BJ (cell line): ENCODE results near the gene PPP1R13L. TPM values are rescaled to one million over a fixed set of nuclear protein-coding genes. Genes with fewer than 3 reads are reported as not detected.

Experiments used
- CTCF ChIA-PET: fragments of 350-600 bp; formaldehyde crosslinking; extraction: SDS; loops from one replicate; lab custom pipeline; 2021; ENCODE audit warnings: antibody characterized with exemption, inconsistent platforms; lab: Yijun Ruan, JAX
- POLR2A ChIA-PET: fragments of 300-600 bp; sonication (Branson Sonifier 250); formaldehyde crosslinking; extraction: SDS; loops from one replicate; lab custom pipeline; 2021; ENCODE audit warnings: antibody characterized with exemption; lab: Charles Lee
- DNase-seq: peaks from one replicate; pipeline ENCODE4 v3.0.0-alpha.2; 2011; ENCODE audit warnings: low read depth
- H3K27me3 ChIP-seq: 2 replicates; pipeline ENCODE4 v1.6.0; 2011; ENCODE audit warnings: low read length; ENCODE audit not compliant: control insufficient read depth, insufficient read depth
- H3K36me3 ChIP-seq: 2 replicates; pipeline ENCODE4 v1.5.1; 2011; ENCODE audit warnings: low read length; ENCODE audit not compliant: control insufficient read depth, insufficient read depth
- H3K4me3 ChIP-seq: 2 replicates; pipeline ENCODE4 v1.5.1; 2011; ENCODE audit warnings: low read depth, mild to moderate bottlenecking, control low read depth, low read length
- CTCF ChIP-seq: IDR thresholded peaks from 2 replicates; pipeline ENCODE4 v1.5.1; 2011; ENCODE audit warnings: low read depth, mild to moderate bottlenecking, control low read depth, inconsistent platforms, low read length, moderate library complexity; ENCODE audit not compliant: insufficient read depth
- polyA plus RNA-seq: library from polyadenylated mRNA; depleted of rRNA; stranded (reverse); fragments of >200 nt; gene quantifications from 2 replicates; pipeline ENCODE4 v1.2.3, GENCODE V29; 2011

Gene PPP1R13L
- polyA plus RNA-seq, 1 experiment: 12.3 TPM

GRCh38 chr19:45370410-45371204 lies 34.3 kb downstream of the PPP1R13L start, which contains the start of gene ERCC2:
TSS of gene ERCC2 (minus strand) at chr19:45370573. CDS start at chr19:45370540, 33 bp downstream.
- ChIA-PET POLR2A (no interaction called here), CTCF (no interaction called here)
- no peak for TF ChIP-seq CTCF
- Histone ChIP-seq H3K4me3 (peak within 1 kb of the TSS; percentile 85), H3K36me3 (peaks cover 3% of the 10 kb centered on the region), H3K27me3 (no peaks in the 10 kb centered on the region)
- DNase-seq: peak; percentile 81

GRCh38 chr19:45368737-45369340 lies 36.0 kb downstream of the PPP1R13L start:
- H3K36me3 ChIP-seq: peaks cover 4% of the 10 kb centered on the region
- no peak for TF ChIP-seq CTCF
- no peak overlapping the region for H3K4me3 ChIP-seq
- no peaks in the 10 kb centered on the region for H3K27me3 ChIP-seq
- ChIA-PET CTCF (interaction anchor here (1.1 to 1.3 kb wide), 2 partner anchors 10 to 110 kb away, joined by 3 to 4 read pairs; no protein-coding TSS in a partner anchor), POLR2A (no interaction called here)
- no peak for DNase-seq

GRCh38 chr19:45368127-45368526 lies 36.7 kb downstream of the PPP1R13L start:
- Histone ChIP-seq H3K4me3 (no peak overlapping the region), H3K36me3 (peaks cover 5% of the 10 kb centered on the region), H3K27me3 (no peaks in the 10 kb centered on the region)
- no peak for DNase-seq
- CTCF ChIA-PET: interaction anchor here (1.1 to 1.3 kb wide), 3 partner anchors 11 to 111 kb away, joined by 3 to 4 read pairs (median 3); no protein-coding TSS in a partner anchor
- POLR2A ChIA-PET: no interaction called here
- no peak for TF ChIP-seq CTCF

- peaks cover 17% of the 10 kb centered on the region for H3K36me3 ChIP-seq
- CTCF ChIA-PET: no interaction called here
These were observed 40.2 kb downstream of the PPP1R13L start for GRCh38 chr19:45364696-45365095.

More at GRCh38 chr19:45364696-45365095, 40.2 kb downstream of the PPP1R13L start:
- Histone ChIP-seq H3K4me3 (no peak overlapping the region), H3K27me3 (no peaks in the 10 kb centered on the region)
- no peak for DNase-seq
- TF ChIP-seq CTCF: no peak
- POLR2A ChIA-PET: no interaction called here
